ENCODE results near the gene REM2.

REM2 gene, protein sequence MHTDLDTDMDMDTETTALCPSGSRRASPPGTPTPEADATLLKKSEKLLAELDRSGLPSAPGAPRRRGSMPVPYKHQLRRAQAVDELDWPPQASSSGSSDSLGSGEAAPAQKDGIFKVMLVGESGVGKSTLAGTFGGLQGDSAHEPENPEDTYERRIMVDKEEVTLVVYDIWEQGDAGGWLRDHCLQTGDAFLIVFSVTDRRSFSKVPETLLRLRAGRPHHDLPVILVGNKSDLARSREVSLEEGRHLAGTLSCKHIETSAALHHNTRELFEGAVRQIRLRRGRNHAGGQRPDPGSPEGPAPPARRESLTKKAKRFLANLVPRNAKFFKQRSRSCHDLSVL

DNA sequence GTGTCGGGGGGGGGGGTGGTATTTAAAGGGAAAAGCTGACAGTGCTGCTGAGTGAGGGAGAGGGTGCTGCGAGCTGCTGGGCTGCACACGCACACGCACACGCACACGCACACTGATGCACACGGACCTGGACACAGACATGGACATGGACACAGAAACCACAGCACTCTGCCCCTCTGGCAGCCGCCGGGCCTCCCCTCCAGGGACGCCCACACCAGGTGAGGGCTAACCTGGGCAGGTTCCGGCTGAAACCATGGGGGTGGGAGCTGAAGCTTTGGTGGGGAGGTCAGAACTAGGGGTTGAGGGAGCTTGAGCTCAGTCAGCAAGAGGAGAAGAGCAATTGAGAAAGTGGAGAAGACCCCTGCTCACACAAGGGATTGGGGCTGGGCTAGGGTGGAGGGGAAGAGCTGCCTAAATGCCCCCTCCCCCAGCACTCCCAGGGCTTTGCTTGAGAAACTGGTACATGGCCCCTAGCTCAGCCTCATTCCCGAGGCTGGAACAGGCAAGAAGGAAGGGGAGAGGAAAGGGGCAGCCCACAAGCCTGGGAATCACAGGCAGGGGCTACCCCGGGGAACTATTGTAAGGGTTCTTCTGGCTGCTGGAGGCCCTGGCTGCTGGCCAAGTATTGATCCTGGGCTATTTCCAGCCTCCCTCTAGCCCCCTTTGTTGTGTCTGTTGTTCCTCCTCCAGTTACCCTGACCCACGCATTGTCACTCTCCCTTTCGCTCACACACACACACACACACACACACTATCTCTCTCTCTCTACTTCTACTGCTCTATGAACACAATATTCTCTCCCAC, at the start of gene REM2:
REM2 (plus strand) TSS at position 50 of the 804 bp plus-strand sequence; CDS start at position 116, 66 bp downstream.
- no peak for DNase-seq

DNA sequence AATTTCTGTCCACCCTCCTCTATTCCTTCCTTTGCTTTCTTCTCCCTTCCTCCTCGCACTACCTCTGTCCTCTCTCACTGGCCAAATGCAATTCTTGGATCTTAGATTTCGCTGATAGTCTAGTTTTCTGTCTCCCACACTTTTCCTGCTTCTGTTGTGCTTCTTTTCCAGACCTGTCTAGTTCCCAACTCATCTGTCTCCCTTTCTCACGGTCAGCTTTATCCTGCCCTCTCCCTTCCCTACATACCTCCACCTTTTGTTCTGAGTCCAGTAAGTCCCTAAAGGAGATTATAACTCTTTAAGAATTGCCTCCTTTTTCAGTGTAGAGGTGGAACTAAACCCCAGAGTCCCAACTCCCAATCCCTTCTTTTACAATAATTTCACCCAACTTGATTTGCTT, 47.5 kb upstream of the REM2 start:
- DNase-seq, result no peak

- no peak for DNase-seq
These were observed 46.5 kb upstream of the REM2 start, which contains the start of gene MMP14 for GRCh38 chr14:22836301-22837113. TSS of gene MMP14 (plus strand) at chr14:22836585. CDS start at chr14:22836818, 233 bp downstream.

- no peak for DNase-seq
These were observed 45.8 kb upstream of the REM2 start for GRCh38 chr14:22837114-22837749.

- DNase-seq, result no peak
These were observed 45.1 kb upstream of the REM2 start for GRCh38 chr14:22837750-22838538.

- DNase-seq, result no peak
These were observed 44.4 kb upstream of the REM2 start for GRCh38 chr14:22838631-22839041.

DNA sequence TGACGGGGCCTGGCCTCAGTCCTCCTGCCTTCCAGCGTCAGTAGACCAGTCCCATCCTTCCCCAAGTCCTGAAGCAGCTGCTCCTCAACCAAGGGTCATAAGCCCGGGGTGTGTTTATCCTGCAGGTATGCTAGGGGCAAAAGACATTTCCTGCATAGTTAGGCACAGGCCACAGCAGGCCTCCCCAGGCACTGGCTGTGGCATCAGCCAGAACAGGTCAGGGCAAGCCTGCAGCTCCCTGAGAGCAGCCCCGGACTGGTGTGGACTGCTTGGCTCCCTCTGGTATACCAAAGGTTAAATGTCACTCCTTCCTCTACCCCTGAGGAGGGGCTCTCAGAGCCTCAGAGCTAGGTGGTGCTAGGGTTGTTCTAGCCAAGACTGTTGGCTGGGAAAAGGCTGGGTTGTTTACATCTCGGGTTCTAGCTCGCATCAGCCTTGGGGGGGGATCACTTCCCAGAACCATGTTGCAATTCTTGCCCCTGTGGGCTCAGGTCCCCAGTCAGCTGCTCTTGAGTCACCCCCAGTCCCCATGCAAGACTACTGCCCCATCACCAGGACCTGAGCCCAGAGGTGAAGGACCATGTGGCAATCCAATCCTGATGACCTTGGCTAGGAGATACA, 43.8 kb upstream of the REM2 start:
- DNase-seq, result no peak

GRCh38 chr14:22841311-22841710, 41.7 kb upstream of the REM2 start:
- DNase-seq, result no peak

GRCh38 chr14:22841769-22842168, 41.3 kb upstream of the REM2 start:
- no peak for DNase-seq

GRCh38 chr14:22842211-22843122, 40.6 kb upstream of the REM2 start:
- DNase-seq, result no peak

- DNase-seq, result no peak
These were observed 39.7 kb upstream of the REM2 start for GRCh38 chr14:22843123-22843925.

DNA sequence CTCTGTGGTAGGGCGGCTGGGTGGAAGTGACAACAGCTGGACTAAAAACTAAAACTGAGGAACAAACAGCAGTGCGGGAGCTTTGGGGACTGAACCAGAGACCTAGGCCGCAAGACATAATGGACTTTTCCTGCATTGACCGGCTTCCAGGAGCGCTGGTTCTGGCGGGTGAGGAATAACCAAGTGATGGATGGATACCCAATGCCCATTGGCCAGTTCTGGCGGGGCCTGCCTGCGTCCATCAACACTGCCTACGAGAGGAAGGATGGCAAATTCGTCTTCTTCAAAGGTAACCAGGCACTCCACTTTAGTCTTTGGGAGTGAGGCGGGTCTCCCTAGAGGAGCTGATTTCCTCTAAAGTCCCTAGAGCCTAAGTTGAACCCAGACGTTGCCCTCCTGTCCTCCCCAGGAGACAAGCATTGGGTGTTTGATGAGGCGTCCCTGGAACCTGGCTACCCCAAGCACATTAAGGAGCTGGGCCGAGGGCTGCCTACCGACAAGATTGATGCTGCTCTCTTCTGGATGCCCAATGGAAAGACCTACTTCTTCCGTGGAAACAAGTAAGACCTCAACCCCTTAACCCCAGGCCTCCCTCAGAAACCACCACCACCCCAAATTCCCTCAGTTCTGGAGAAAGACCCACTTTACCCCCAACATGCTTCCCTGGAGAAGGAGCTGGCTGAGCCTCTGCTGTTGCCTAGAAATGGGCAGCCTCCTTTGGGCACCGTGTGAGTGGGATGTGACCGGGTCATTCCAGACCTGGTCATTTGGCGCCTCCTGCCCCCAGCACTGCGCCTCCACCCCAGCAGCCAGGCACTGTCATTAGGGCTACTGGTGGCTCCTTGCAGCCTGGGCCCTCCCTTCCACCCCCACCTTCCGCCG, 38.6 kb upstream of the REM2 start:
- no peak for DNase-seq

DNA sequence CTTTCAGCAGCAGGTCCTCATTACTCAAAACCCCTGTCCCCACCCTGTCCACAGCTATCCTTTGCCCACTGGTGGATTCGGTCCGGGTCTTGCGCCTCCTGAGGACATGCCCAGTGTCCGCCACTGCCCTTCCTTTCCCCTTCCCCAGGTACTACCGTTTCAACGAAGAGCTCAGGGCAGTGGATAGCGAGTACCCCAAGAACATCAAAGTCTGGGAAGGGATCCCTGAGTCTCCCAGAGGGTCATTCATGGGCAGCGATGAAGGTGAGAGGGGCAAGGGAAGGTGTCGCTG, 38.0 kb upstream of the REM2 start:
- no peak for DNase-seq

GRCh38 chr14:22845821-22846625, 37.0 kb upstream of the REM2 start:
- DNase-seq, result no peak

- no peak for DNase-seq
These were observed 36.2 kb upstream of the REM2 start for GRCh38 chr14:22846811-22847307.

DNA sequence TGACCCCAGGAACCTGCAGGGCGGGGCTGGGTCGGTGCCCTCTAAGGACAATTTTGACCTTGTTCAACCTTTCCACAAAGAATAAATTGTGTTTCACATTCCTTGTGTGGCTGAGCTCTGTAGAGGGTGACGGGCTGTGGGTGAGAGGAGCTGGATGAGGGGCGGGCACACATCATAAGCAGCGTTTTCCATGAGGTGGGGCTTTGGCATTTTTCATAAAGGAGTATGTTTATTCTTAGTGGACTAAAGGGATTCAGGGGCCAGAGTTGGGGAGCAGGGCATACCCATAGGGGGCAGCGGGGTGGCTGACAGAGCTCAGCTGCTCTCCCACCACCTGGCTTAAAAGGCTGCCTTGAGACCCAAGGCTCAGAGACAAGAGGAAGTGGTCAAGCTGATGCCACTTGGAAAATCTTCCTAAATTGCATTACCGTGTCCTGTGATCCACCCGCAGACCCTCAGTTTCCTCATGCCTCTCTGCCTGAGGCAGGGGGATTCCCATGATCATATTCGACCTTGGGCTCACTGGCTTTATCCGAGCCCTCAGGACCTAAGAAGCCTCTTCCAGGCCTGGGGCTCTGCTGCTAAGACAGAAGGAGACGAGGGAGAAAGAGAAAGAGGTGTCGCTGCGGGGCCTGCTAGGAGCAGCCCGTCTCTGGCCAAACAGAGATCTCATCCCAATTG, 35.2 kb upstream of the REM2 start:
- DNase-seq, result no peak

Measured in activated effector memory CD4-positive, alpha-beta T cell treated with anti-CD3 and anti-CD28 coated beads, Interleukin-2, amount 50 U/mL, for 16 hours (primary cell).